Chondrocyte (in vitro differentiated cells): ENCODE results near the gene LDOC1. TPM values are rescaled to one million over a fixed set of nuclear protein-coding genes. Genes with fewer than 3 reads are reported as not detected.
"Not testable (repeated sequence)": the region's sequence is repeated elsewhere in the genome, so short reads cannot be mapped to it uniquely, and the experiment has no call there.

Source experiments
- DNase-seq: peaks from one replicate; pipeline ENCODE4 v3.0.0; 2021; ENCODE audit warnings: mixed read lengths, low spot score
- H3K27ac Mint-ChIP-seq: one replicate; pipeline ENCODE4 v1.8.0; 2021; ENCODE audit warnings: mild to moderate bottlenecking, moderate library complexity, mixed read lengths; ENCODE audit not compliant: unreplicated experiment
- H3K27me3 Mint-ChIP-seq: 2 replicates; pipeline ENCODE4 v1.8.0; 2021; ENCODE audit warnings: low read depth, mixed read lengths
- H3K36me3 Mint-ChIP-seq: 2 replicates; pipeline ENCODE4 v1.8.0; 2021; ENCODE audit warnings: low read depth, mixed read lengths
- H3K4me1 Mint-ChIP-seq: 2 replicates; pipeline ENCODE4 v1.8.0; 2021; ENCODE audit warnings: low read depth, mild to moderate bottlenecking, mixed read lengths
- H3K4me3 Mint-ChIP-seq: one replicate; pipeline ENCODE4 v1.8.0; 2021; ENCODE audit warnings: mild to moderate bottlenecking, moderate library complexity, mixed read lengths; ENCODE audit not compliant: unreplicated experiment
- H3K9me3 Mint-ChIP-seq: 2 replicates; pipeline ENCODE4 v1.8.0; 2021; ENCODE audit warnings: low read depth, mixed read lengths
- CTCF ChIP-seq: fragments of 200-600 bp; sonication (generic); IDR thresholded peaks from 2 replicates; pipeline ENCODE4 v1.5.0; 2021; ENCODE audit warnings: antibody characterized with exemption, mild to moderate bottlenecking, moderate library complexity
- long read RNA-seq: library from polyadenylated mRNA; stranded (forward); transcript quantifications from one replicate; pipeline ENCODE4 v2.0.0, GENCODE V29; 2021
- total RNA-seq: library from RNA; stranded (reverse); gene quantifications from 3 replicates; pipeline ENCODE4 v1.2.1, GENCODE V29; 2021

The LDOC1 gene
- 28.6 to 33.8 TPM (median 30.9 TPM) in 3 replicates for total RNA-seq
- long read RNA-seq, transcript LDOC1-201 (1 exons, 1,381 nt): major isoform, 57 of 58 reads
- long read RNA-seq, partial matches to known transcripts: 0 of 58 reads
- long read RNA-seq, other reads (novel, unspliced or antisense): 1 of 58 reads

DNA sequence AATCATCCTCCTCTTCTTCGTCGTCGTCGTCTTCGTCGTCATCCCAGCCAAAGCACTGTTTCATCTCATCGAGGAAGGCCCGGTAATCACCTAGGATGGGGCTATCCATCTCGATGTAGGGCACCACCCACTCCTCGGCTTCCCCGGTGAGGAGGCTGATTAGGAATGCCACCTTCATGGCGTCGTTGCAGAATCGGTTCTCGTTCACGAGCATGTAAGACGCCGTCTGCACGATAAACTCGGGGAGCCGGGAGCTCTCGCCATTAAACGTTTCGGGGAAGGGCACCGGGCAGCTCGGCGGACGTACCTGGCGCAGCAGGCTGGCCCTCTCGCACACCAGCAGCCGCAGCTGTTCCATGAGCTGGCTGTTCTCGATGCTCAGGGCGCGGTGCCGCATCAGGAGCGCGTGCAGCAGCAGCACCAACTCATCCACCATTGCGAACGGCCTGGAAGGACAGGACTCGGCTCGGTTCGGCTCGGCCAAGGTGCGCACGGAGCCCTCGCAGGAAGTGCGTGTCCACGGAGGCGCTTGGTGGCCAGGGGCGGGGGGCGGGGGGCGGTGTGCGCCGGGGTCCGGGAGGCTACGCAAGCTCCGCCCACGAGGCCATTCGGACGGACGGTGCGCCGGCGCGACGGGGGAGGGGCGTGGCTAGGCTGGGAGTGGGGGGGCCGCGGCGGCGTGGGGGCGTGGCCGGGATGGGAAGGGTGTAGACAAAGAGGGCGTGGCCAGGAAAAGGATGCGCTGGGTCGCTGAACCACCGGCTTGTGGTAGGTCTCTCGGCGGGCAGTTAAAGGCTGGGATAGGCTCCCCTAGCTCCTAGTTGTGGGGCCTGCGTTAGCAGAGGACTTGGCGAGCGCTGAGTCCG, at the start of gene LDOC1:
TSS of gene LDOC1 (minus strand) at position 544 of the 866 bp plus-strand sequence. CDS start at position 436, 108 bp downstream.
- DNase-seq: peak; percentile 92
- no peak for TF ChIP-seq CTCF
- no peaks in the 10 kb centered on the region for H3K36me3 Mint-ChIP-seq
- H3K9me3 Mint-ChIP-seq: no peaks in the 10 kb centered on the region
- H3K4me3 Mint-ChIP-seq: peak within 1 kb of the TSS; percentile 80
- no peaks in the 10 kb centered on the region for H3K27me3 Mint-ChIP-seq
- peak within 1 kb of the TSS; percentile 65 for H3K27ac Mint-ChIP-seq
- peaks cover 6% of the 10 kb centered on the region for H3K4me1 Mint-ChIP-seq

- peaks cover 20% of the 10 kb centered on the region for H3K9me3 Mint-ChIP-seq
- peaks cover 20% of the 10 kb centered on the region for H3K4me1 Mint-ChIP-seq
- H3K4me3 Mint-ChIP-seq: no peak overlapping the region
- no peak for TF ChIP-seq CTCF
- DNase-seq: no peak
- H3K27me3 Mint-ChIP-seq: no peaks in the 10 kb centered on the region
- no peaks in the 10 kb centered on the region for H3K36me3 Mint-ChIP-seq
- H3K27ac Mint-ChIP-seq: no peak overlapping the region
Measured at GRCh38 chrX:141221611-141222010, 44.7 kb upstream of the LDOC1 start.

- TF ChIP-seq CTCF: no peak
- Mint-ChIP-seq H3K4me3 (no peak overlapping the region), H3K36me3 (no peaks in the 10 kb centered on the region), H3K27ac (peak overlapping the region; percentile 80), H3K4me1 (peaks cover 20% of the 10 kb centered on the region), H3K27me3 (no peaks in the 10 kb centered on the region), H3K9me3 (peaks cover 19% of the 10 kb centered on the region)
- no peak for DNase-seq
Measured at GRCh38 chrX:141220342-141221008, 43.5 kb upstream of the LDOC1 start.

- Mint-ChIP-seq H3K36me3 (no peaks in the 10 kb centered on the region), H3K9me3 (peaks cover 12% of the 10 kb centered on the region), H3K4me1 (no peaks in the 10 kb centered on the region), H3K4me3 (no peak overlapping the region), H3K27me3 (no peaks in the 10 kb centered on the region), H3K27ac (no peak overlapping the region)
- no peak for DNase-seq
- TF ChIP-seq CTCF: no peak
Measured at GRCh38 chrX:141214196-141214595, 37.3 kb upstream of the LDOC1 start.

- Mint-ChIP-seq H3K4me3 (no peak overlapping the region), H3K27ac (no peak overlapping the region), H3K36me3 (no peaks in the 10 kb centered on the region), H3K9me3 (peaks cover 16% of the 10 kb centered on the region), H3K27me3 (no peaks in the 10 kb centered on the region), H3K4me1 (no peaks in the 10 kb centered on the region)
- DNase-seq: no peak
- TF ChIP-seq CTCF: no peak
Measured at GRCh38 chrX:141201962-141202361, 25.0 kb upstream of the LDOC1 start.

GRCh38 chrX:141188573-141188972, 11.6 kb upstream of the LDOC1 start:
- not testable (repeated sequence) for DNase-seq, H3K27ac Mint-ChIP-seq, H3K4me1 Mint-ChIP-seq, H3K36me3 Mint-ChIP-seq, H3K27me3 Mint-ChIP-seq, H3K4me3 Mint-ChIP-seq
- peaks cover 34% of the 10 kb centered on the region for H3K9me3 Mint-ChIP-seq
